ENCODE data around the gene TMEM260.
"Not testable (repeated sequence)": the region's sequence is repeated elsewhere in the genome, so short reads cannot be mapped to it uniquely, and the experiment has no call there.

TMEM260 gene

DNA sequence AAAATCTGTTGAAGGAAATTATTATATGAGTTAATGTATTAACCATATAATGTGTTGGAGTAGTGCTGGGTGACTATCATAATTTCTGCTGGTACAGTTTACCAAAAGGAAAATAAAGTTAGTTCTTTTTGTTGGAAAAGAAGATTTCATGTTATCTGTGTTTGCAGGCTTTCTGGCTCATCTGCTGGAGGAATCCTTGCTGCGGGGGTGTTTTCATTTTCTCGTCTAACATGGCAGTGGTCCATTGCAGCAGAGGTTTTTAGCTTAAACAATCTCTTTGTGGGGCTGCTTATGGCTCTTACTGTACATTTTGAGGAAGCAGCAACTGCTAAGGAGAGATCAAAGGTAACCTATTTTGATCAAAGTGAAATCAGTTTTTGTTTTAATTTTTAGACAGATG, 24.1 kb downstream of the TMEM260 start:
- DNase-seq = no peak

DNA sequence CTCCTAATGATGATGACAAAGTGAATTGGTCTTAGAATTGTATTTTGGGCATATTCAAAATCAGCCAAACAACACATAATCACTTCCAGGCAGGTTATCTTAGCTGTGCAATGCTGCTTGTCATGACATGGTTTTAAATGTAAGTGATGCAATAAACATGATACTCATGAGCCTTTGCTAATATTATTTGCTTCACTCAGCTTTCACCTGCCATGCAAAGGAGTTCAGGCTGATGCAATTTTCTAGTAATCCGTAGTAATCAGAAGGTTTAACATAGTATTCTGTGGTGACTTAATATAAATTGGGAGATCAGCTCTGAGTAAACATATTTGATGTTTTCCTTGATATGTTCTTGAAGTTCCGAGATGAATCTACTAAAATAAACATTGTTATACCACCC, 29.1 kb downstream of the TMEM260 start:
- no peak for DNase-seq

DNA sequence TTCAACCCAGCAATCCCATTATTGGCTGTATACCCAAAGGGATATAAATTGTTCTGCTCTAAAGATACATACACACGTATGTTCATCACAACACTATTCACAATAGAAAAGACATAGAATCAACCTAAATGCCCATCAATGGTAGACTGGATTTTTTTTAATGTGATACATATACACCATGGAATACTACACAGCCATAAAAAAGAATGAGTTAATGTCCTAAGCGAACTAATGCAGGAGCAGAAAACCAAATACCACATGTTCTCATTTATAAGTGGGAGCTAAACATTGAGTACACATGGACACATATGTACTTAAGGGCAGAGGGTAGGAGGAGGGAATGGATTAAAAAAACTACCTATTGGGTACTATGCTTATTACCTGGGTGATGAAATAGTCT, 32.1 kb downstream of the TMEM260 start:
- not testable (repeated sequence) for DNase-seq

DNA sequence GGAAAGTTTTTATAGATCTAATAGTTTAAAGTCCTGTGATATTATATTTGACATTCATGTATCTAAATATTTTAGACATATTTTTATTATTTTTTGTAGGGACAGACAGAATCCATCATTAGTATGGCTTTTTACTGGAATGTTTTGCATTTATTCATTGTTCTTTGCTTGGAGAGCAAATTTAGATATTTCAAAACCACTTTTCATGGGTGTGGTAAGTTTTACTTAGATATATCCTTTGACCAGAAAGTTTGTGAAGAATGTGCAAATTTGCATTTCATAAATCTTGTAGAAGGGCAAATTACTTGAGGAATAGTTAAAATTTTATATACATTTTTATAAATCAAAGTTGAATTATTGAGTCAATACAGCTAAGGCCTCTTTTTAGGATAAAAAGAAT, 37.5 kb downstream of the TMEM260 start:
- DNase-seq = no peak

DNA sequence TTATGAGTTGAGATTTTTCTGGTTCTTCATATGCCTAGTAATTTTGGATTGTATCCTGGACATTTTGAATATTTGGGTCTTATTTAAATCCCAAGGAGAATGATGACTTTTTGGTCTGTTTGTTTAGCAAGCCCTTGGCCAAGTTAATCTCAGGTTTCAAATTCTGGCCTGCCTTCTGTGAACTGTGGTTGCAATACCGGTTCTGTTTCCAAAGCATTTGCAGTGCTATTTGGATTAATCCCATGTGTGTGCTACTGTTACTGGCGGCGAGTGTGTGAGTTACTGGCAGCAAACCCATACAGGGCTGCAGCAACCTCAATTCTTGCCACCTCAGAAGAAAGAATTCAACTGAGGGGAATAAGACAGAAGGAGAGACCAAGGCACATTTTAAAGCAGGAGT, 51.1 kb downstream of the TMEM260 start:
- no peak for DNase-seq

DNA sequence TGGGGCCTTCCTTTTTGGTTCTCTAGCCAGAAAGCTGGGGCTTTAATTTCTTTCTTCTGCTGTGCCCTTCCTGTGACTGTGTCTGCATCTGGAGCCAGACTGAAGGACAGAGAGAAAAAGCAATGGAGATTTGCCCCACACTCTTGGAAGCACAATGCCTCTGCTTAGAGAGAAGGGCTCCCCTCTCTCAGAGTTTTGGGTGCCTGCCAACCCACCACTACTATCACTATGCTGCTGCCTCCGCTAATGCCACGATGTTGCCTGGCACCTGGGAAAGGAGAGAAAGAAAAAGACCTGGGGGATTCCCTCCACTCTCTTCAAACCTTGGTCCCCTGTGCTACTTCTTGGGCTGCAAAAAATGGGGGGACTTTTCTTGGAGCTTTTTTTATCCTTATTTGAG, 52.6 kb downstream of the TMEM260 start:
- no peak for DNase-seq

DNA sequence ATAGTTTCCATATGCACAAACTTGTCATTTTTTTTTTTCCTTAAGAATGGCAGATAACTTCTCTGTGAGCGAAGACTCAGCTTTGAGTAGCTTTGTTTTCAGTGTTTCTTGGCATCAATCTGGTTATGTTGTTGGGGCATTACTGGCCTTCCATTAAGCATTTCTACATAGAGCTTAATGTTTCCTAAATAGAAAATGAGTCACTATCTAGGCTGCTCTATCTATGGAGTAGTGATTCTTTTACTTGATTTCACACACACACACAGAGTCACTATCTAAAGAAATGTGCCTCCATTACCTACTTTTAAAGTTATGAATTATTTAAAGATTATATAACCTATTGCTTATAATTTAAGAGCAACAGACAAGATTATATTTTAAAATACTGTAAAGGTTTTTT, 53.9 kb downstream of the TMEM260 start:
- no peak for DNase-seq

DNA sequence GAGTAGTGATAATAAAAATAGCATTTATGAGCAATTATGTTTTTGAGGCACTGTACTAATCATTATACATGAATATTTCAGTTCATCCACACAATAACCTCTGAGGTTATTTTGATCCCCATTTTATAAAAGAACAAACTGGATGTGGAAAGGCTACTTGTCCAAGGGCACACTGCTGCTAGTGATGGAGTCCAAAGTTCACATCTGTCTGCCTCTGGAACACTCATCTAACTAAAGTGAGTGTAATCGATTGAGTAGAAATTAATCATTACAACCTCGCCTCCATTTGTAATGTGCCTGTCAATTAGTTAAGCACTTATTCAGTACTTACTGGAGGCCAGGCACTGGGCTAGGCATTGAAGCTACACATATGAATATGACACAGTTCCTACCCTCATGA, 55.4 kb downstream of the TMEM260 start:
- no peak for DNase-seq

DNA sequence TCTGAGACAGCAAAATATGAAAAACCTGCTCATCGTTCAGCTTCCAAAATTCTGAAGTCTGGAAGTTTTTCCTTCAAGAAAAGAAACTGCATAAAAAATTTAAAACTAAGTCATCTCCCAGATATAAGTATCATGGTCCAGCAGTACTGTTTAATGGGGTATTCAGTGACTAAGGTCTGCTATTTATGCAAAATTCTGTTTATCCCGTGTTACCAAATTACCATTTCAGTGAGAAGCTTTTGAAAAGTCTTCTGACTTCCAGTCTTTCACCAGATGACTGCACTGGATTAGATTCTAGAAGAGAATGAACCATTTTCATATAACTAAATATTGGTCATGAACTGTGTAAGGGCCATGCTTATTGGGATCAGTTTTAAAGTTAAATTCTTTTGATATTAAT, 67.9 kb downstream of the TMEM260 start:
- DNase-seq = no peak

DNA sequence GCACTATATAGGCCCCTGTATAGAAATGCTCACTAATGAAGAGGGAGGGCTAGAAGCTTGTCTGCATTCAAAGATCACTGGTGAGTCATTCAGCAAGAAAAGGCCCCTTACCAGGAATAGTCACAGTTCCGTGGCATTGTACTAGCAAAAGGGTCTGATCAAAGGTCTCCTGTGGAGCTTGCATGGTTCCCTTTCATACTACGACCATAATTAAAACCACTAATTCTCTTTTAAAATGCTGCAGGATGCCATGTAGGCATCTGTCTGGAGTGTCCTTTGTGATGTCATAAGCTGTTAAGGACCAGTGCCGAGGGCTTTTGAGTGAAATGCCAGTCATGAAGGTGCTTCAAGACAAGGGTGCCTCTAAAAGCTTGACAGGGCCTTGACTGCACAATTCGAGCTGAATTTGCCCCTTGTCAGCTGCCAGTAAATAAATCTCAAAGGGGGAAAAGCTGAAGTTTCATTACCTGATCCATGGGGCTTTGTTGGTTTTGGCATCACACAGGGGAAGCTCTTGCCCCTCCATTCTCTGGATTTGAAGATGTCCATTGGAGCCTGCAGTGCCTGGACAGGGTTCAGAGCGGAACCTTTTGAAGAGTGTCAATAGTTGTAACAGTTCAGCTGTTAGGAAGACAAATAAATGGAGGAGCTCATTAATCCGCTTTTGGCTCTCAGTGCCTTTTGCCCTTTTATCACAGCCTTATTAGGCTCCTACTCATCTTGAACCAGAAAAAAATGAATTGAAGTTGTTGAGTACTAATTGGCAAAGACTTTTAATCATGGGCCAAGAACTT, 69.1 kb downstream of the TMEM260 start:
- DNase-seq = no peak

DNA sequence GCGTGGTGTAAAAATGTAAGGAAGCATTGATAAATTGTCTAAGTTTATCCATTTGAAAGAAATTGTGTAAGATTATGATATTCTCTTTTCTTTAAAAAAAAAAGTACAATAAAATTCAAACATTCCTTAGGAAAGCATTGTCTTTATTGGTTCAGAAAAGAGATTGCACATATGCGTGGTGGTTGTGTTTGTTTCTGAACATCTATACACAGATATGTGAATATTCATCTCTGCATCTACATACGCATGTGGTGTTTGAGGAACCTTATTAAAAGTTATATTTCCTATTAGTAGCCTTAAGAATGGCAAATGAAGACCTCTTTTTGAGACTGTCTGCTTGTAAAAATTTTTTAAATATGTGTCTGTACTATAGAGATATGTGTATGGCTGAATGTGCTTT, 69.8 kb downstream of the TMEM260 start:
- DNase-seq = no peak

DNA sequence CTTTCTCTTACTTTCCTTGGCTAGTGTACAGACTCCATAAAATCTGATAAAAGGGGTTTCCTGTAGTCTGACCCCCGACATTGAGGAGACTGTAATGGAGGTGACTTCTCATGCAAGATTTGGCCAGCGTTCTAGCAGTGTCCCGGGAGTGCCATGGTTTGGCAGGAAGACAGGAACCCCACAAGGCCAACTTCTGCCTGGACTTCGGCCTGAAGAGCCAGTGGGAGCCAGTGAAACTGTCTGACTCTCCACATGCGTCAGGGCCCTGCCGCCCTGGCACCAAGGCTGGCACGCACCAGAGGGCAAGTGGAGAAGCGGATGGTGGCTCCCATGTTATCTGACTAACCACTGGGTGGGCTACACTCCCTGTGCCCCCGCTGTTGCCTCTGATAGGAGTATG, 70.5 kb downstream of the TMEM260 start:
- DNase-seq = no peak

DNA sequence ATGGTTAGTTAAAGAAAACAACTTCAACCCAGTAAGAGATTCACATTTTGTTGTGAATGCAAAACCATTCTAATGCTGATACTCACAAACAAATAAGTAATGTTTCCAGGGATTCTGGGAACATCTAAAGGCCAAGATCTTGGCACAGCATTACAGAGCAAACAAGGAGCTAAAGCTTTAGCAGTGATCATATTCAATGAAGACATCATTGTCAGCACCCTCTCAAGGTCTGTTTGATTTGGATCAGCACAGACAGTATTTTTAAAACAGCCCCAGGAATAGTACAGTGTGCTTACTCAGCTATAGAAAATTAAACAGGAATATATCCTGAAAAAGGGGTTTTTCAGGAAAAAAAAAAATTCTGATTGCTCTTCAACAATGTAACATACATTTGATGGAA, 71.4 kb downstream of the TMEM260 start:
- DNase-seq = no peak

DNA sequence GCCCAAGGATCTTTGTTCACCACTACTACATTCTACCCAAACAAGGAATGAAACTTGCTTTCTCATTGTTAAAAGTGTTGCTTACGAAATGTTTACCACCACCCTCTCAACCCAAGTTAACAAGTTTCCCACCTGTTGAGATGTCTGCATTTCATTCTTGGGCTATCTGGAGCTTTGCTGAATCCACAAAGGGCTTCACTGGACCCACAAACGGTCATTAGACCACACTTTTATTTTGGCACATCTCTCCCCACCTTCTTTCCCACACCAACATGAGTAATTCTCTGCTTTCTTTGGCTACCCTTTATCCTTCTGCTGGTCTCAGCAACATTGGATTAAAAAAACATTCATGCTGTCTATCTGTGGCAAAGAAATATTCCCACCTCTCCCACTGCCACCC, 78.0 kb downstream of the TMEM260 start:
- DNase-seq = no peak

DNA sequence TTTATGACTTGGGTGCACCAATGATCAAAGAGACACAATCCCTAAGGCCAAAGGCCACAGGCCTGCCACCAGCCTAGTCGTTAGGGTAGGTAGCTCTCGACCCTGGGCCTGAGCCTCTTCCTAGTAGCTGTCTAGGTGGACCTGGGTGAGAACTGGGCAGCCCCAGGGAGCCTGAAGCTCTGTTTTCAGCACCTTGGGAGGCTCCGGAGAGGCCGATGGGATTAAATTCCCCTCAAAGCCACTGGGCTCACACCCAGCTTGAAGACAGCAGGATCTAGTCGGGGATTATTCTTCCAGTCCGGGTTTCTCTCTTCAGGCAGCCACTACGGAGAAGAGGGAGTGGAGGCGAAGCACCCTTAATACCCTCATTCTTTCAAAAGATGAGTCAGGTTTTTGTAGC, 79.8 kb downstream of the TMEM260 start:
- no peak for DNase-seq

DNA sequence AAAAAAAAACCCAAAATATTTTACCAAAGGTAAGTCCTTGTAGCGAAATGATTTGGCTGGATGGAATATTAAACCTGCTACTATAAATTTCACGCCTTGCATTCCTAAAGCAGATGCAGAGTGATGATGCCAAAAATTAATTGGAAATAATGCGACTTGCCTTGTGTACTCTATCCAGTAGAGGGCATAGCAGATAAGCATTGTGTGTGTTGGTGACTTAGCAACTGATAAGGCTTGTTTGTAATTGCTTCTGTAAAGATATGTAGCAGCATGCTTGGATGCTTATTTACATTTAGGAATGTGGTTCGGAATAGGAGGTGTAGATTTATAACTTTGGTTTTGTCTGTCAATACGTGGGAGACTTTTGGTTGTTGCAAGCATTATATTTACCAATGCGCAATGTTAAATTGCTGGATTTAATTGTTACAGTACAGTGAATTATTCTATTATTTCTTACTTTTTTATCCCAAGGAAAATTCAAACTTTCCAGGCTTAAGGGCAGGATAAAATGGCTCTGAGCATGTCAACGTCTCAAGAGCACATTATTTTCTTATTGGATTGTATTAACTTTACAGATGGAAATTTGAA, 80.5 kb downstream of the TMEM260 start:
- DNase-seq = no peak

DNA sequence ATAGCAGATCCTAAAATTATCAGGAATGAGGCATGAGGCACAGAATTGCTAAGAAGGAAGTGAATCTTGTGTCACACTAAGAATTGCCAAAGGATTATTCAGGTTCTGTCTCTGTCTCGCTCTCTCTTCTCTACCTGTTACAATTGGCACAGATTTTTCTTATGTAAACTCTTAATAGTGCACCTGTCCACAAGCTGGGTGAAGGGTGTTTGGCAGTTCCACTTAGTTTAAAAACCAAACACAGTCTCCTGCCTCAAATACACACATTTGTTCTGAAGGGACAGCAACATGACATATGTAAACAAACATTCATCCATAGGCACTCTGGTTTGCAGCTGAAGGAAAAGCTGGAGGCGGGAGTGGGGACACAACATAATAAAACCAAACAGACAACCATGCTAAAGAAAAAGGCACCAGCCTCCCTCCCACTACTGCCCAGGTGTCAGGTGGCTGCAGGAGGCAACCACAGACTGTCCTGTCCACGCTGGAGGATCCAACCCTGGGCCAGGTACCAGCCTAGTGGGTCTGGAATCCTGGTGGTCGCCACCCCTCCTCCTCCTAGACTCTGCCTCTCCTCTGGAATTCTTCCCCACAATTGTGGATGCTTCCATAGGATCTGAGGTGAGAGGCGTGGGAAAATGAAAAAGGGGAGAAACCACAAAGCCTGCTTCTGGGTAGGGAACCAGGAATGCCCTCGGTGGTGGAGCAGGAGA, 81.2 kb downstream of the TMEM260 start:
- DNase-seq = no peak

DNA sequence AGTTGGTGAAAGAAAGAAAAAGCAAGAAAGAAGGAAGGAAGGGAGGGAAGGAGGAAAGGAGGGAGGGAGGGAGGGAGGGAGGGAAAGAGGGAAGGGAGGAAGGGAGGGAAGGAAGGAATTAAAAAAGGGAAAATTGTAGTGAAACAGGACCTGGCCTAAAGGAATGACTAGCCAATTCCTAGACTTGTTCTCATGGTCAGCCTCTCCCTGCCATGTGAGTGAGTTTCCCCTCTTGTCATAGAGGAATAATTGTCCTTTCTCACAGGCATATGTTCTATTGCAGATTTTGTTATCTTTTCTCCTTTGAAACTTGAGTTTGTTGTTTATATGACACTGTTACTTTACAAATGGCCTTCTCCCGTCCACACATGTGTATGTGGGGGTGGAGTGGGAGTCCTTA, 81.9 kb downstream of the TMEM260 start:
- no peak for DNase-seq

DNA sequence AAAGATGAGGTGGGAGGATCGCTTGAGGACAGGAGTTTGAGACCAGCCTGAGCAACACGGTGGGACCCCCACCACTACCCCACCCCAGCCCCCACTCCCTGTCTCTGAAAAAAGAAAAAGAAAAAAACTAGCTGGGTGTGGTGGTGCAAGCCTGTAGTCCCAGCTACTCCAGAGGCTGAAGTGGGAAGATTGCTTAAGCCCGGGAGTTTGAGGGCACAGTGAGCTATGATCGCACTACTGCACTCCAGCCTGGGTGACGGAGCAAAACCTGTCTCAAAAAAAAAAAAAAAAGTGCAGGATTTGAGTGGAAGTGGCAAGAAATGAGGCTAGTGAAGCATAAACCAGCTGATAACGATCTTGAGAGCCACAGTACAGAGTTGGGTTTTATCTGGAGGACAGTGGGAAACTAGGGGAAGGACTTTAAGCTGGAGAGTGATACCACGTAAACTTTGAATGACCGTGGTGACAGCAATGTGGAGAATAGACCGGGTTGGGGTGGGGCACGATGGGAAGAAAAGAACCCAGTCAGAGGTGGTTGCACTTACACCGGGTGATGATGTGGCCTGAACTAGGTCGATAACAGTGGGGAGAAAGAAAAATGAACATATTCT, 85.3 kb downstream of the TMEM260 start:
- no peak for DNase-seq

DNA sequence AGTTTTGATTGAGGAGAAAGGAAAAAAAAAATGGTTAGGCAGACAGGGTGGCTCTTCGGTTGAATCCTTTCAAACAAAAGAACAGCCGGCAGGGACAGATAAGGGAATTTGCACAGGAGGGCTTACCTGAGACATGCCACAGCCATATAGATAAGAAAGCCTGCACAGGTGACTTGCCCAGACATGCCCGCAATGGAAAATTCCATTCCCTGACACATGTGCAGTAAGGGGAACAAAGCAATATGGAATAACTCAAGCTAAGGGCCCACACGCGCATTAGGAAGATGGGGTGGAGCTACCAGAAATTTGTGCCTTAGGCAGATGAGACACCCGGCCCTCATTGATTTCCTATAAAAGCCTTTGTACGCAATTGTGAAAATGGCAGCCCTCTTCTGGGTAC, 86.7 kb downstream of the TMEM260 start:
- no peak for DNase-seq

DNA sequence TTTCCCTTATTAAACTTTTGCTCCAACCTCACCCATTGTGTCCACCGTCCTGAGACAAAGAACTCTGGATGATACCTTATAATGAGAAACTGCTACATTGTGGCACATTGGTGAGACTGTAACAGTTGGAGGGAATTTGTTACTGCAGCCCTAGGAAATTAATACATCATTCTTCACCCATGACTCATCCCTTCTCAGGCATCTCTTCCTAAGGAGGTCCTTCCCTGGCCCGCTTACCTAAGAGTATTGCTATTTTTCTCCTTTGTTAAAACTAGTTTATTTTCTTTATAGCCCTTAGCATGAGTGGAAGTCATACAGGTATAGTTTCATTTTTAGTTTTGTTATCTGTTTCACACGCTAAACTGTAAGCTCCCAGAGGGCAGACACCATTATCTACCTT, 87.1 kb downstream of the TMEM260 start:
- DNase-seq = no peak

DNA sequence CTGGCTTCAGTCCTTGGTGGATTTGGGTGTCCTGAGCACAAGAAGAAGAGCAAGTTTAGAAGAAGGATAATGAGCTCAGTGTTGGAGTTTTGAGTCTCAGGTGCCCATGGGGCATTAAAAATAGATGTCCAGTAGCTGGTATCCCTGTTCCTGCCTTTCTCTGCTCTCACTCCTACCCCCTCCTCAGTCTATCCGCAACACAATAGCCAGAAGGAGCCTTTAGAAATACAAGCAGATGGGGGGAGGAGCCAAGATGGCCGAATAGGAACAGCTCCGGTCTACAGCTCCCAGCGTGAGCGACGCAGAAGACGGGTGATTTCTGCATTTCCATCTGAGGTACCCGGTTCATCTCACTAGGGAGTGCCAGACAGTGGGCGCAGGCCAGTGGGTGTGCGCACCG, 87.7 kb downstream of the TMEM260 start:
- not testable (repeated sequence) for DNase-seq

DNA sequence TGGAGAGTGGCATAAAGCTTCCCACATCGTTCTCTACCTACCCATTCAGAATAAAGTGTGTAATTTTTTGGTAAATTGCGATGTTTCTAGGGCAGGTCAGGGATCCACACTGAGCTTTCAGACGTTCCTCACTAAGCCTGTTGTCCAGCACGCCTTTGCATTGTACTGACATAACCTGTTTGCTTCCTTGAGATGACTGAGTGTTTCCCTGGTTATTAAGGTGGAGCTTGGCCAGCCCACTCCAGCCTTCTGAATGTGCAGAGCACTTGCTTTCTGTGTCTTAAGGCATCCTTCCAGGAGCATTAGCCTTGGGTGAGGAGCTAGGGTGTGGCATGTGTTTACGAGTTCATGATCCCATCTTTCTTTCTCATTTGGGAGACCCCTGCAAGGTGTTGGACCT, 96.4 kb downstream of the TMEM260 start:
- no peak for DNase-seq

DNA sequence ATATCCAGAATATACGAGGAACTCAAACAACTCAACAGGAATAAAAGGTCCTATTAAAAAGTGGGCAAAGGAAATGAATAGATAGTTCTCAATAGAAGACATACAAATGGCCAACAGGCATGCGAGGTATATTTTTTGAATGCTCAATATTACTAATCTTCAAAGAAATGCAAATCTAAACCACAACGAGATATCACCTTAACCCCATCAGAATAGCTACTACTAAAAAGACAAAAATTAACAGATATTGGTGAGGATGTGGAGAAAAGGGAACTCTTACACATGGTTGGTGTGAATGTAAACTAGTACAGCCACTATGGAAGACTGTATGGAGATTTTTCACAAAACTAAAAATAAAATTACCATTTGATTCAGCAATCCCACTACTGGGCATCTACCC, 99.2 kb downstream of the TMEM260 start:
- DNase-seq = no peak

All from stimulated activated CD8-positive, alpha-beta memory T cell treated with anti-CD3 and anti-CD28 coated beads, Interleukin-4, amount 100 ng/mL, for 48 hours (primary cell).